ENCODE results near the gene STARD5. TPM values are rescaled to one million over a fixed set of nuclear protein-coding genes. Genes with fewer than 3 reads are reported as not detected.

STARD5 gene
- total RNA-seq, 6 experiments from 2014 or later: 16.4 to 49.9 (median 19.7) TPM

- no peaks in the 10 kb centered on the region for H3K36me3 ChIP-seq
- H3K4me3 ChIP-seq: no peak overlapping the region
- no peaks in the 10 kb centered on the region for H3K27me3 ChIP-seq
- TF ChIP-seq POLR2A (IDR thresholded peaks at IDR 0.05) (no peak), CTCF (IDR thresholded peaks at IDR 0.05) (no peak)
- ATAC-seq: no peak
- DNase-seq: no peak
- H3K9me3 ChIP-seq: no peaks in the 10 kb centered on the region
- H3K4me1 ChIP-seq: peaks cover 0 to 3% (median 1%) of the 10 kb centered on the region in 4 donors
- H3K27ac ChIP-seq: no peak overlapping the region
- intact Hi-C loops (cut with DNase I): no loop called here
- 82% methylated on average over 8 of the region's 8 CpGs for WGBS (ENCODE audit: insufficient coverage, low coverage, low lambda C conversion rate, missing lambda C conversion rate)
Observed at GRCh38 chr15:81288616-81289015, 35.3 kb downstream of the STARD5 start.

GRCh38 chr15:81288040-81288439 is 35.9 kb downstream of the STARD5 start:
- no peak for ATAC-seq
- Histone ChIP-seq H3K4me1 (peaks cover 0 to 3% (median 1%) of the 10 kb centered on the region in 4 donors), H3K27me3 (no peaks in the 10 kb centered on the region), H3K27ac (no peak overlapping the region), H3K9me3 (no peaks in the 10 kb centered on the region), H3K36me3 (no peaks in the 10 kb centered on the region), H3K4me3 (no peak overlapping the region)
- intact Hi-C loops (cut with DNase I): no loop called here
- WGBS (ENCODE audit: insufficient coverage, low coverage, low lambda C conversion rate, missing lambda C conversion rate): 83% methylated on average over 3 of the region's 3 CpGs
- no peak for TF ChIP-seq POLR2A (IDR thresholded peaks at IDR 0.05)
- no peak for TF ChIP-seq CTCF (IDR thresholded peaks at IDR 0.05)
- DNase-seq: no peak

GRCh38 chr15:81286621-81287121 is 37.3 kb downstream of the STARD5 start:
- Histone ChIP-seq H3K4me1 (peaks cover 0 to 3% (median 1%) of the 10 kb centered on the region in 4 donors), H3K36me3 (no peaks in the 10 kb centered on the region), H3K9me3 (no peaks in the 10 kb centered on the region), H3K4me3 (no peak overlapping the region), H3K27ac (no peak overlapping the region), H3K27me3 (no peaks in the 10 kb centered on the region)
- intact Hi-C loops (cut with DNase I): no loop called here
- 60% methylated on average over 2 of the region's 2 CpGs for WGBS (ENCODE audit: insufficient coverage, low coverage, low lambda C conversion rate, missing lambda C conversion rate)
- TF ChIP-seq POLR2A (IDR thresholded peaks at IDR 0.05) (no peak), CTCF (IDR thresholded peaks at IDR 0.05) (no peak)
- ATAC-seq: peak; percentile 33 to 54 (median 45)
- DNase-seq: peak in 1 of 3 donors; percentile 18

- WGBS (ENCODE audit: insufficient coverage, low coverage, low lambda C conversion rate, missing lambda C conversion rate): 75% methylated on average over 2 of the region's 6 CpGs
- TF ChIP-seq POLR2A (IDR thresholded peaks at IDR 0.05): no peak
- no peak for TF ChIP-seq CTCF (IDR thresholded peaks at IDR 0.05)
- no peaks in the 10 kb centered on the region for H3K9me3 ChIP-seq
- DNase-seq (peak in 1 of 3 donors; percentile 27), ATAC-seq (no peak)
- no peak overlapping the region for H3K4me3 ChIP-seq
- H3K27me3 ChIP-seq: no peaks in the 10 kb centered on the region
- intact Hi-C loops (cut with DNase I): no loop called here
- peaks cover 0 to 10% (median 4%) of the 10 kb centered on the region in 4 donors for H3K4me1 ChIP-seq
- H3K36me3 ChIP-seq: no peaks in the 10 kb centered on the region
- H3K27ac ChIP-seq: no peak overlapping the region
Observed at GRCh38 chr15:81285461-81285860, 38.5 kb downstream of the STARD5 start.
